Activated T-helper 17 cell treated with anti-CD3 and anti-CD28 coated beads, Interleukin-2, amount 50 U/mL, for 72 hours (primary cell): Measurements from ENCODE around the gene DNPEP. TPM values are rescaled to one million over a fixed set of nuclear protein-coding genes. Genes with fewer than 3 reads are reported as not detected.

Experiments
- ATAC-seq: fragments of 150-1000 bp; cut with Tn5 transposase; replicated peaks from 2 replicates; pipeline ENCODE4 v1.10.0; 2021; ENCODE audit warnings: mild to moderate bottlenecking, moderate library complexity
- H3K27ac Mint-ChIP-seq: one replicate; pipeline ENCODE4 v1.8.0; 2022; ENCODE audit warnings: mixed read lengths
- H3K27me3 Mint-ChIP-seq: one replicate; pipeline ENCODE4 v1.8.0; 2022; ENCODE audit warnings: mixed read lengths
- H3K36me3 Mint-ChIP-seq: one replicate; pipeline ENCODE4 v1.8.0; 2022; ENCODE audit warnings: low read depth, mild to moderate bottlenecking, mixed read lengths
- H3K4me1 Mint-ChIP-seq: one replicate; pipeline ENCODE4 v1.8.0; 2022; ENCODE audit warnings: mixed read lengths
- H3K4me3 Mint-ChIP-seq: one replicate; pipeline ENCODE4 v1.8.0; 2022; ENCODE audit warnings: mild to moderate bottlenecking, mixed read lengths
- H3K9me3 Mint-ChIP-seq: one replicate; pipeline ENCODE4 v1.8.0; 2022; ENCODE audit warnings: mixed read lengths
- total RNA-seq, 2 donors: library from RNA; stranded (reverse); gene quantifications; one replicate each; pipeline ENCODE4 v1.2.3, GENCODE V29; 2022

Gene DNPEP
- total RNA-seq, 2 donors from 2014 or later = 80.9 to 99.6 TPM

- Mint-ChIP-seq H3K36me3 (no peaks in the 10 kb centered on the region), H3K27ac (no peak overlapping the region), H3K4me3 (no peak overlapping the region), H3K9me3 (peaks cover 10% of the 10 kb centered on the region), H3K27me3 (peaks cover 55% of the 10 kb centered on the region), H3K4me1 (peaks cover 4% of the 10 kb centered on the region)
- no peak for ATAC-seq
These were observed 52.3 kb downstream of the DNPEP start for GRCh38 chr2:219335373-219335786.

- ATAC-seq = no peak
- H3K27ac Mint-ChIP-seq = no peak overlapping the region
- H3K27me3 Mint-ChIP-seq = peaks cover 61% of the 10 kb centered on the region
- H3K36me3 Mint-ChIP-seq = no peaks in the 10 kb centered on the region
- H3K4me1 Mint-ChIP-seq = peaks cover 4% of the 10 kb centered on the region
- H3K4me3 Mint-ChIP-seq = no peak overlapping the region
- H3K9me3 Mint-ChIP-seq = peaks cover 10% of the 10 kb centered on the region
These were observed 53.6 kb downstream of the DNPEP start for GRCh38 chr2:219334076-219334475.

- Mint-ChIP-seq H3K27me3 (peaks cover 69% of the 10 kb centered on the region), H3K4me1 (peaks cover 4% of the 10 kb centered on the region), H3K9me3 (peaks cover 10% of the 10 kb centered on the region), H3K4me3 (no peak within 1 kb of the TSS), H3K27ac (no peak within 1 kb of the TSS), H3K36me3 (no peaks in the 10 kb centered on the region)
- ATAC-seq = no peak
These were observed 55.2 kb downstream of the DNPEP start, which contains the start of gene RESP18 for GRCh38 chr2:219332542-219332941. Gene RESP18 (minus strand): TSS chr2:219332744.

GRCh38 chr2:219331560-219332213, 56.0 kb downstream of the DNPEP start:
- H3K4me1 Mint-ChIP-seq = peaks cover 4% of the 10 kb centered on the region
- no peaks in the 10 kb centered on the region for H3K36me3 Mint-ChIP-seq
- H3K9me3 Mint-ChIP-seq = peaks cover 10% of the 10 kb centered on the region
- ATAC-seq = no peak
- no peak overlapping the region for H3K4me3 Mint-ChIP-seq
- peaks cover 69% of the 10 kb centered on the region for H3K27me3 Mint-ChIP-seq
- no peak overlapping the region for H3K27ac Mint-ChIP-seq

- H3K27ac Mint-ChIP-seq = no peak overlapping the region
- peaks cover 52% of the 10 kb centered on the region for H3K27me3 Mint-ChIP-seq
- H3K4me1 Mint-ChIP-seq = peaks cover 4% of the 10 kb centered on the region
- H3K36me3 Mint-ChIP-seq = no peaks in the 10 kb centered on the region
- H3K4me3 Mint-ChIP-seq = no peak overlapping the region
- H3K9me3 Mint-ChIP-seq = no peaks in the 10 kb centered on the region
- no peak for ATAC-seq
These were observed 60.0 kb downstream of the DNPEP start for GRCh38 chr2:219327719-219328118.

- Mint-ChIP-seq H3K4me3 (no peak overlapping the region), H3K27me3 (peaks cover 36% of the 10 kb centered on the region), H3K27ac (no peak overlapping the region), H3K36me3 (no peaks in the 10 kb centered on the region), H3K9me3 (no peaks in the 10 kb centered on the region), H3K4me1 (no peaks in the 10 kb centered on the region)
- no peak for ATAC-seq
These were observed 61.9 kb downstream of the DNPEP start for GRCh38 chr2:219325657-219326315.

- Mint-ChIP-seq H3K27me3 (peaks cover 31% of the 10 kb centered on the region), H3K4me1 (no peaks in the 10 kb centered on the region)
- no peak for ATAC-seq
These were observed 62.6 kb downstream of the DNPEP start for GRCh38 chr2:219325136-219325535.

GRCh38 chr2:219323434-219323833, 64.3 kb downstream of the DNPEP start:
- ATAC-seq = no peak
- H3K4me1 Mint-ChIP-seq = no peaks in the 10 kb centered on the region
- H3K4me3 Mint-ChIP-seq = no peak overlapping the region
- no peaks in the 10 kb centered on the region for H3K9me3 Mint-ChIP-seq
- H3K36me3 Mint-ChIP-seq = no peaks in the 10 kb centered on the region
- no peak overlapping the region for H3K27ac Mint-ChIP-seq
- H3K27me3 Mint-ChIP-seq = peaks cover 22% of the 10 kb centered on the region

More at GRCh38 chr2:219325136-219325535, 62.6 kb downstream of the DNPEP start:
- Mint-ChIP-seq H3K4me3 (no peak overlapping the region), H3K36me3 (no peaks in the 10 kb centered on the region), H3K9me3 (no peaks in the 10 kb centered on the region), H3K27ac (no peak overlapping the region)

Other genes starting within 250 kb of the DNPEP start
- gene NHEJ1, start 227.1 kb downstream of the DNPEP start, total RNA-seq = 10 to 100 TPM; 24.1 to 26.6 TPM
- 1 to 10 TPM; 2.9 to 7.7 TPM for gene SLC23A3, start 217.9 kb downstream of the DNPEP start, total RNA-seq
- 10 to 100 TPM; 60.4 to 67.0 TPM for gene CNPPD1, start 211.0 kb downstream of the DNPEP start, total RNA-seq
- 100 to 1,000 TPM; 104 to 148 TPM for gene RETREG2, start 209.6 kb downstream of the DNPEP start, total RNA-seq
- 10 to 100 TPM; 27.9 to 29.8 TPM for gene ZFAND2B, start 181.1 kb downstream of the DNPEP start, total RNA-seq
- gene ABCB6, start 169.0 kb downstream of the DNPEP start, total RNA-seq = 10 to 100 TPM; 29.7 to 94.1 TPM
- 10 to 100 TPM; 46.6 to 81.3 TPM for gene ATG9A, start 158.3 kb downstream of the DNPEP start, total RNA-seq
- 100 to 1,000 TPM; 109 to 367 TPM for gene ANKZF1, start 158.1 kb downstream of the DNPEP start, total RNA-seq
- 1 to 10 TPM; 2.8 to 5.3 TPM for gene GLB1L, start 142.5 kb downstream of the DNPEP start, total RNA-seq
- 10 to 100 TPM; 22.0 to 30.3 TPM for gene STK16, start 142.4 kb downstream of the DNPEP start, total RNA-seq
- not detected for gene TUBA4B, start 134.7 kb downstream of the DNPEP start, total RNA-seq
- gene TUBA4A, start 134.0 kb downstream of the DNPEP start, total RNA-seq = 100 to 1,000 TPM; 347 to 530 TPM
- gene DNAJB2, start 108.5 kb downstream of the DNPEP start, total RNA-seq = 100 to 1,000 TPM in 1 of 2 donors, 10 to 100 TPM in 1; 55.7 to 153 TPM
- 1 to 10 TPM in 1 of 2 donors, under 1 TPM in 1; 0.67 to 6.3 TPM for gene PTPRN, start 78.5 kb downstream of the DNPEP start, total RNA-seq
- gene RESP18, start 55.2 kb downstream of the DNPEP start, total RNA-seq = not detected
- not detected for gene DES, start 30.5 kb upstream of the DNPEP start, total RNA-seq
- 1 to 10 TPM in 1 of 2 donors, under 1 TPM in 1; 0.79 to 1.7 TPM for gene SPEG, start 46.9 kb upstream of the DNPEP start, total RNA-seq
- gene GMPPA, start 111.0 kb upstream of the DNPEP start, total RNA-seq = 10 to 100 TPM; 31.7 to 36.3 TPM
- under 1 TPM in 1 of 2 donors, not detected in 1; 0.56 TPM for gene ASIC4, start 126.6 kb upstream of the DNPEP start, total RNA-seq
- 10 to 100 TPM; 14.0 to 27.6 TPM for gene CHPF, start 155.9 kb upstream of the DNPEP start, total RNA-seq
- 1 to 10 TPM; 3.7 to 5.1 TPM for gene TMEM198, start 156.1 kb upstream of the DNPEP start, total RNA-seq
- gene OBSL1, start 183.6 kb upstream of the DNPEP start, total RNA-seq = 1 to 10 TPM in 1 of 2 donors, under 1 TPM in 1; 0.84 to 1.1 TPM
- not detected for gene INHA, start 184.4 kb upstream of the DNPEP start, total RNA-seq
- gene STK11IP, start 209.9 kb upstream of the DNPEP start, total RNA-seq = 10 to 100 TPM; 28.4 to 31.4 TPM
- gene SLC4A3, start 239.7 kb upstream of the DNPEP start, total RNA-seq = not detected